ENCODE results near the gene LMX1B.

Gene LMX1B

DNA sequence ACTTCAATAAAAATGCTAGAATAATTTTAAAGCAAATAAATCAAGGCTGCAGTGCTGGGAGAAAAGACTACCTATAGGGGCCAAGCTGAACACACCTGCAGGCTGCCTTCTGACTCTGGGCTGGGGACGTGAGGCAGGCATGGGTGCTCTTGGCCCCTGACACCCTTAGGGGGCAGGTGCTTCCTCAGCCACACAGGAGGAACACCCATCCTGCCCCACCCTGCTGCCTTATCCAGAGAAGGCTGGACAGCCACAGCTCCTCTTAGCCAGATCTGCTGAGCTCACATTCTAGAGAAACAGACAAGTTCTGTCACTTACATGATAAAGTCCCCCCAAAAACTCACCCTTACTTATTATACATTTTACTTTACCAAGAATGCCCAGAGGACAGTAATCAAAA lies 6.6 kb upstream of the LMX1B start:
- TF ChIP-seq, protein P1, sequence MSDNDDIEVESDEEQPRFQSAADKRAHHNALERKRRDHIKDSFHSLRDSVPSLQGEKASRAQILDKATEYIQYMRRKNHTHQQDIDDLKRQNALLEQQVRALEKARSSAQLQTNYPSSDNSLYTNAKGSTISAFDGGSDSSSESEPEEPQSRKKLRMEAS (IDR thresholded peaks at IDR 0.05), result no peak
- TF ChIP-seq REST (IDR thresholded peaks at IDR 0.05; ENCODE audit: low read depth), result no peak
- no peak for TF ChIP-seq TEAD4 (IDR thresholded peaks at IDR 0.05)
- TF ChIP-seq YY1 (IDR thresholded peaks at IDR 0.05; ENCODE audit: low read depth), result no peak
- no peak for TF ChIP-seq NFIC (IDR thresholded peaks at IDR 0.05)
- TF ChIP-seq CEBPB (IDR thresholded peaks at IDR 0.05), result no peak
- no peak for TF ChIP-seq EGR1 (IDR thresholded peaks at IDR 0.05)
- TF ChIP-seq EP300 (IDR thresholded peaks at IDR 0.05; ENCODE audit: borderline replicate concordance), result no peak
- TF ChIP-seq CREB1 (IDR thresholded peaks at IDR 0.05; ENCODE audit: low read depth), result no peak
- no peak for TF ChIP-seq TCF12 (IDR thresholded peaks at IDR 0.05; ENCODE audit: low read depth)
- no peak for TF ChIP-seq FOXM1 (IDR thresholded peaks at IDR 0.05; ENCODE audit: borderline replicate concordance, low read depth)
- TF ChIP-seq, protein P2, sequence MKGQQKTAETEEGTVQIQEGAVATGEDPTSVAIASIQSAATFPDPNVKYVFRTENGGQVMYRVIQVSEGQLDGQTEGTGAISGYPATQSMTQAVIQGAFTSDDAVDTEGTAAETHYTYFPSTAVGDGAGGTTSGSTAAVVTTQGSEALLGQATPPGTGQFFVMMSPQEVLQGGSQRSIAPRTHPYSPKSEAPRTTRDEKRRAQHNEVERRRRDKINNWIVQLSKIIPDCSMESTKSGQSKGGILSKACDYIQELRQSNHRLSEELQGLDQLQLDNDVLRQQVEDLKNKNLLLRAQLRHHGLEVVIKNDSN (IDR thresholded peaks at IDR 0.05), result no peak
- TF ChIP-seq ZBTB7A (IDR thresholded peaks at IDR 0.05; ENCODE audit: low read depth), result no peak
- no peak for TF ChIP-seq TAF1 (IDR thresholded peaks at IDR 0.05; ENCODE audit: low read depth)
- TF ChIP-seq RAD21 (IDR thresholded peaks at IDR 0.05; ENCODE audit: low read depth), result no peak

DNA sequence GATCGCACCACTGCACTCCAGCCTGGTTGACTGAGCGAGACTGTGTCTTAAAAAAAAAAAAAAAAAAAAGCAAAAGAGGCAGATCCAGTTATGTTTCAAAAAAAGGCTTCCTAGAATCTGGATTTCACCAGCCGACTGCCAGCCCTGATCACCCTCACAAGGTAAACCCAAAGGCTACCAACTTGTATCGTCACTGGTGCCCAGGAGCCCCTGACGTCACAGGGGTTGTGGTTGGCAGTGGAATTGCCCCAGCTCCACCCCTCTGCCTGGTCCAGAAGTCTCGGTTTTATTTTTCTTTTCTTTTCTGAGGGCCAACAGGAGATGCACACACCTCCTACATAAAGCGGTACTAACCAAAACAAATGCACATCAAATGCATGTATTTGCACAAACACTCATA lies 6.0 kb upstream of the LMX1B start:
- no peak for TF ChIP-seq EP300 (IDR thresholded peaks at IDR 0.05; ENCODE audit: borderline replicate concordance)

DNA sequence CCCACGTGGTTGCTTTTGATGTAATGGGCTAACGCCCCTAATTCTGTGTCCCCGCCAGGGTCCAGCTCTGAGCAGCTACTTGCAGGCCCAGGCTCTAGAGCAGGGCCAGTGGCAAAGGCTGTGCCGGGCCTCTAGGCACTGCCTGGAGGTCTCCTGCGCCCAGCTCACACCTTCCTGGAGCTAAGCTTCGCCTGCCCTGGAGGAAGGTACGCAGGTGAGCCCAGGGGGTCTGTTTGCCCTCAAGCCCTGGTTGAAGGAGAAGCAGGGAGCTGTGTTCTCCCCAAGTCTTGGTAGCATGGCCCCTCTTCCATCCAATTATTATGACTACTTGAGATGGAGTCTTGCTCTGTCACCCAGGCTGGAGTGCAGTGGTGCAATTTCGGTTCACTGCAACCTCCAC lies 5.2 kb upstream of the LMX1B start:
- TF ChIP-seq, protein P2 (IDR thresholded peaks at IDR 0.05), result no peak
- TF ChIP-seq ZBTB7A (IDR thresholded peaks at IDR 0.05; ENCODE audit: low read depth) (no peak), TCF12 (IDR thresholded peaks at IDR 0.05; ENCODE audit: low read depth) (no peak), RAD21 (IDR thresholded peaks at IDR 0.05; ENCODE audit: low read depth) (no peak), EGR1 (IDR thresholded peaks at IDR 0.05) (no peak), FOXM1 (IDR thresholded peaks at IDR 0.05; ENCODE audit: borderline replicate concordance, low read depth) (no peak), TAF1 (IDR thresholded peaks at IDR 0.05; ENCODE audit: low read depth) (no peak), YY1 (IDR thresholded peaks at IDR 0.05; ENCODE audit: low read depth) (no peak), CREB1 (IDR thresholded peaks at IDR 0.05; ENCODE audit: low read depth) (no peak), NFIC (IDR thresholded peaks at IDR 0.05) (no peak), EP300 (IDR thresholded peaks at IDR 0.05; ENCODE audit: borderline replicate concordance) (no peak), TEAD4 (IDR thresholded peaks at IDR 0.05) (no peak), REST (IDR thresholded peaks at IDR 0.05; ENCODE audit: low read depth) (no peak), CEBPB (IDR thresholded peaks at IDR 0.05) (no peak)
- TF ChIP-seq, protein P1 (IDR thresholded peaks at IDR 0.05), result no peak

DNA sequence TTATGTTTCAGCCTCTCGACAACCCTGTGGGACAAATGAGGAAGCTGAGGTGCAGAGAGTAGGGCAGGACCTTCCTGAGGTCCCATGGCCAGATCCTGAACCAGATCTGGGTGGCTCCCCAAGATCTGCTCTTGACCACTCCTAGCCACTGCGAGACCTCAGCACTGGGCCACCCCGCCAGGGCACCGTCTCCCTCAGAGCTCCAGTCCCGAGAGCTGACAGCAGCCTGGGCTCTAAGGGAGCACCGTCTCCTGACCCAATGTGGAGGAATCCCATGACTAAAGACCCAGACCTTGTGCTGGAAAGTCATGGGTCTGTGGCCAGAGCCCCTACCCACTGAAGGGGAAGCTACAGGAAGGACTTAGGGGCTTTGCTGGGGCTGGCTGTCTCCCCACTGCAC lies 4.5 kb upstream of the LMX1B start:
- TF ChIP-seq ZBTB7A (IDR thresholded peaks at IDR 0.05; ENCODE audit: low read depth) (no peak), YY1 (IDR thresholded peaks at IDR 0.05; ENCODE audit: low read depth) (no peak), CREB1 (IDR thresholded peaks at IDR 0.05; ENCODE audit: low read depth) (no peak), EGR1 (IDR thresholded peaks at IDR 0.05) (no peak), NFIC (IDR thresholded peaks at IDR 0.05) (no peak), RAD21 (IDR thresholded peaks at IDR 0.05; ENCODE audit: low read depth) (no peak), EP300 (IDR thresholded peaks at IDR 0.05; ENCODE audit: borderline replicate concordance) (no peak), FOXM1 (IDR thresholded peaks at IDR 0.05; ENCODE audit: borderline replicate concordance, low read depth) (no peak), REST (IDR thresholded peaks at IDR 0.05; ENCODE audit: low read depth) (no peak), CEBPB (IDR thresholded peaks at IDR 0.05) (no peak), TAF1 (IDR thresholded peaks at IDR 0.05; ENCODE audit: low read depth) (no peak), TEAD4 (IDR thresholded peaks at IDR 0.05) (no peak), TCF12 (IDR thresholded peaks at IDR 0.05; ENCODE audit: low read depth) (no peak)
- TF ChIP-seq, protein P2 (IDR thresholded peaks at IDR 0.05), result no peak
- TF ChIP-seq, protein P1 (IDR thresholded peaks at IDR 0.05), result no peak
